KOPT-K1 (cell line): ENCODE measurements around the gene BMPR1A.

Source experiments
- H3K27ac ChIP-seq: fragments of 200-600 bp; sonication (generic); 2 replicates; pipeline ENCODE4 v1.5.1; 2016; ENCODE audit warnings: antibody characterized with exemption, mild to moderate bottlenecking, low read depth, low read length; ENCODE audit not compliant: poor library complexity, severe bottlenecking
- H3K36me3 ChIP-seq: fragments of 200-600 bp; sonication (generic); 2 replicates; pipeline ENCODE4 v1.5.1; 2017; ENCODE audit warnings: antibody characterized with exemption, mild to moderate bottlenecking, low read length, moderate library complexity; ENCODE audit not compliant: insufficient read depth
- H3K9me3 ChIP-seq: fragments of 200-600 bp; sonication (generic); 2 replicates; pipeline ENCODE4 v1.5.1; 2017; ENCODE audit warnings: antibody characterized with exemption, low read length, mild to moderate bottlenecking; ENCODE audit not compliant: insufficient read depth, poor library complexity, severe bottlenecking

BMPR1A gene

GRCh38 chr10:86770412-86770960, 14.1 kb downstream of the BMPR1A start:
- Histone ChIP-seq H3K36me3 (no peaks in the 10 kb centered on the region), H3K9me3 (no peaks in the 10 kb centered on the region), H3K27ac (no peak overlapping the region)

GRCh38 chr10:86773498-86773897, 17.1 kb downstream of the BMPR1A start:
- Histone ChIP-seq H3K9me3 (no peaks in the 10 kb centered on the region), H3K36me3 (no peaks in the 10 kb centered on the region), H3K27ac (no peak overlapping the region)

GRCh38 chr10:86775056-86775869, 18.8 kb downstream of the BMPR1A start:
- no peak overlapping the region for H3K27ac ChIP-seq
- no peaks in the 10 kb centered on the region for H3K9me3 ChIP-seq
- H3K36me3 ChIP-seq = no peaks in the 10 kb centered on the region; the same call in 1 of the 2 replicates

GRCh38 chr10:86775870-86776180, 19.4 kb downstream of the BMPR1A start:
- no peaks in the 10 kb centered on the region; the same call in 1 of the 2 replicates for H3K36me3 ChIP-seq
- no peak overlapping the region for H3K27ac ChIP-seq
- H3K9me3 ChIP-seq = peaks cover under 1% of the 10 kb centered on the region

- peaks cover 10% of the 10 kb centered on the region for H3K9me3 ChIP-seq
- H3K27ac ChIP-seq = no peak overlapping the region
- no peaks in the 10 kb centered on the region; the same call in 1 of the 2 replicates for H3K36me3 ChIP-seq
Observed at GRCh38 chr10:86779220-86780017, 23.0 kb downstream of the BMPR1A start.

- no peaks in the 10 kb centered on the region; the same call in 1 of the 2 replicates for H3K36me3 ChIP-seq
- no peak overlapping the region for H3K27ac ChIP-seq
- H3K9me3 ChIP-seq = peaks cover 37% of the 10 kb centered on the region
Observed at GRCh38 chr10:86782701-86783418, 26.4 kb downstream of the BMPR1A start.

- H3K36me3 ChIP-seq = no peaks in the 10 kb centered on the region
- peaks cover 37% of the 10 kb centered on the region for H3K9me3 ChIP-seq
- H3K27ac ChIP-seq = no peak overlapping the region
Observed at GRCh38 chr10:86785037-86785436, 28.6 kb downstream of the BMPR1A start.

- Histone ChIP-seq H3K36me3 (no peaks in the 10 kb centered on the region), H3K27ac (no peak overlapping the region), H3K9me3 (peaks cover 35% of the 10 kb centered on the region)
Observed at GRCh38 chr10:86785968-86786367, 29.5 kb downstream of the BMPR1A start.

GRCh38 chr10:86786368-86786767, 29.9 kb downstream of the BMPR1A start:
- H3K9me3 ChIP-seq = peaks cover 34% of the 10 kb centered on the region
- no peaks in the 10 kb centered on the region for H3K36me3 ChIP-seq
- H3K27ac ChIP-seq = no peak overlapping the region

GRCh38 chr10:86790394-86790793, 34.0 kb downstream of the BMPR1A start:
- H3K9me3 ChIP-seq = peaks cover 18% of the 10 kb centered on the region
- no peak overlapping the region for H3K27ac ChIP-seq
- no peaks in the 10 kb centered on the region for H3K36me3 ChIP-seq

GRCh38 chr10:86792461-86793167, 36.2 kb downstream of the BMPR1A start:
- H3K27ac ChIP-seq = no peak overlapping the region
- no peaks in the 10 kb centered on the region for H3K36me3 ChIP-seq
- H3K9me3 ChIP-seq = peaks cover 2% of the 10 kb centered on the region

GRCh38 chr10:86793696-86794095, 37.3 kb downstream of the BMPR1A start:
- no peak overlapping the region for H3K27ac ChIP-seq
- H3K9me3 ChIP-seq = no peaks in the 10 kb centered on the region
- H3K36me3 ChIP-seq = no peaks in the 10 kb centered on the region

GRCh38 chr10:86795353-86795752, 38.9 kb downstream of the BMPR1A start:
- H3K9me3 ChIP-seq = no peaks in the 10 kb centered on the region
- H3K27ac ChIP-seq = no peak overlapping the region
- H3K36me3 ChIP-seq = no peaks in the 10 kb centered on the region

- Histone ChIP-seq H3K27ac (no peak overlapping the region), H3K36me3 (no peaks in the 10 kb centered on the region), H3K9me3 (no peaks in the 10 kb centered on the region)
Observed at GRCh38 chr10:86798025-86798424, 41.6 kb downstream of the BMPR1A start.
